SU-DHL-6 (cell line): Measurements from ENCODE around the gene LHPP.

Experiments used
- EZH2phosphoT487 ChIP-seq: fragments of 200-600 bp; sonication (generic), shearing (Covaris generic); conservative IDR thresholded peaks from 2 replicates; pipeline ENCODE4 v1.6.1; 2018; ENCODE audit warnings: mild to moderate bottlenecking, antibody characterized with exemption, low read length, moderate library complexity, mixed read lengths
- TF ChIP-seq, protein P1 (sequence below): fragments of 200-600 bp; sonication (generic); IDR thresholded peaks from one replicate; pipeline ENCODE4 v1.5.1; 2017; ENCODE audit warnings: antibody characterized with exemption, mild to moderate bottlenecking, low read length, moderate library complexity; ENCODE audit not compliant: insufficient read depth, poor library complexity, severe bottlenecking

DNA sequence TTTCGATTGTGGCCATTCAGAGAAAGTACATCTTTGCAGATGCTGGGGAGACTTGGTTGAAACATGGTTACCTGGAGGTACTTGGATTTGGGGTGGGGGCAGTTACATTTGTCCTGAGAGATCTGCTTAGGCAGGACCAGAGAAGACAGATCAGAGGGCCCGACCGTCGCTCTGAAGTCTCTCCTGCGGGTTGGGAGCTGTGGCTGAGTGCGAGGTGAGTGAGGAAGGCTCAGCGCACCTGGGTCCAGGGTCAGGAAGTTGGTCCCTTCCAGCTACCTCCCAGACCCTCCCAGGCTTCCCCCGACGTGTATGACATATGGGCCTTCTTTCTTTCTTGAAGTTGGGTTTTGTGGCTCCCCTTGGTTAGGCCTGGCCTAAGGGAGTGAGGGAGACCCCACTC, 56.3 kb downstream of the LHPP start:
- TF ChIP-seq, protein P1, sequence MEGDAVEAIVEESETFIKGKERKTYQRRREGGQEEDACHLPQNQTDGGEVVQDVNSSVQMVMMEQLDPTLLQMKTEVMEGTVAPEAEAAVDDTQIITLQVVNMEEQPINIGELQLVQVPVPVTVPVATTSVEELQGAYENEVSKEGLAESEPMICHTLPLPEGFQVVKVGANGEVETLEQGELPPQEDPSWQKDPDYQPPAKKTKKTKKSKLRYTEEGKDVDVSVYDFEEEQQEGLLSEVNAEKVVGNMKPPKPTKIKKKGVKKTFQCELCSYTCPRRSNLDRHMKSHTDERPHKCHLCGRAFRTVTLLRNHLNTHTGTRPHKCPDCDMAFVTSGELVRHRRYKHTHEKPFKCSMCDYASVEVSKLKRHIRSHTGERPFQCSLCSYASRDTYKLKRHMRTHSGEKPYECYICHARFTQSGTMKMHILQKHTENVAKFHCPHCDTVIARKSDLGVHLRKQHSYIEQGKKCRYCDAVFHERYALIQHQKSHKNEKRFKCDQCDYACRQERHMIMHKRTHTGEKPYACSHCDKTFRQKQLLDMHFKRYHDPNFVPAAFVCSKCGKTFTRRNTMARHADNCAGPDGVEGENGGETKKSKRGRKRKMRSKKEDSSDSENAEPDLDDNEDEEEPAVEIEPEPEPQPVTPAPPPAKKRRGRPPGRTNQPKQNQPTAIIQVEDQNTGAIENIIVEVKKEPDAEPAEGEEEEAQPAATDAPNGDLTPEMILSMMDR = no peak
- no peak for TF ChIP-seq EZH2phosphoT487
